ENCODE data around the gene TARBP1. TPM values are rescaled to one million over a fixed set of nuclear protein-coding genes. Genes with fewer than 3 reads are reported as not detected.

Gene TARBP1
- total and polyA plus RNA-seq, 2 of the 8 experiments (the other 6 are each of a cell fraction or from before 2014, with no cell fraction given): 21.9 to 32.3 TPM

- no peak overlapping the region for H2BK5ac ChIP-seq (ENCODE audit: low read depth, low read length)
- H3K79me2 ChIP-seq (ENCODE audit: control insufficient read depth in 1 of 2, insufficient read depth in 2 of 2, low read length in 2 of 2): no peaks in the 10 kb centered on the region
- H2BK15ac ChIP-seq (ENCODE audit: low read length): no peak overlapping the region
- no peak overlapping the region for H2BK12ac ChIP-seq (ENCODE audit: low read depth, low read length)
- no peaks in the 10 kb centered on the region for H4K20me1 ChIP-seq (replicated peaks in 1 of 2; ENCODE audit: control insufficient read depth in 1 of 2, insufficient read depth in 2 of 2, low read length in 2 of 2)
- WGBS, 2 experiments (ENCODE audit: extremely low coverage in 1 of 2, insufficient coverage in 1 of 2, insufficient read length in 1 of 2, insufficient replicate concordance in 2 of 2, low coverage in 1 of 2, low lambda C conversion rate in 2 of 2, missing lambda C conversion rate in 1 of 2): 81% methylated on average over 4 of the region's 4 CpGs; no CpG with 5 or more reads in 1 of the 2 experiments
- H3K14ac ChIP-seq (ENCODE audit: insufficient read length): no peak overlapping the region
- H3K23me2 ChIP-seq (ENCODE audit: low read depth, low read length): no peaks in the 10 kb centered on the region
- no peak overlapping the region for H3K9ac ChIP-seq (replicated peaks in 1 of 4; ENCODE audit: extremely low read depth in 1 of 4, low read depth in 3 of 4, low read length in 3 of 4)
- no peak overlapping the region for H3K4me3 ChIP-seq (ENCODE audit: extremely low read depth in 1 of 4, insufficient read depth in 2 of 4, low read depth in 3 of 4, low read length in 4 of 4)
- FAIRE-seq (no peak), DNase-seq (ENCODE audit: low read depth in 1 of 2, low spot score in 2 of 2) (no peak)
- no peak overlapping the region for H3K23ac ChIP-seq (ENCODE audit: insufficient read length)
- ChIA-PET POLR2A (ENCODE audit: partially characterized antibody) (no interaction called here), CTCF (ENCODE audit: partially characterized antibody) (no interaction called here)
- H3K4me1 ChIP-seq (replicated peaks in 1 of 4; ENCODE audit: control insufficient read depth in 3 of 4, insufficient read depth in 4 of 4, low read length in 3 of 4): peaks cover 0 to 6% (median 3%) of the 10 kb centered on the region in 4 experiments; a peak in 3 of 7 replicates
- no peak overlapping the region for H4K5ac ChIP-seq (ENCODE audit: insufficient read length, low read depth, low read length)
- H3K9me3 ChIP-seq (ENCODE audit: insufficient read depth in 2 of 2, low read depth in 1 of 2, low read length in 1 of 2): no peaks in the 10 kb centered on the region
- H3K18ac ChIP-seq (ENCODE audit: extremely low read depth, low read length): no peak overlapping the region
- H3K27me3 ChIP-seq (replicated peaks in 1 of 4; ENCODE audit: control insufficient read depth in 3 of 4, extremely low read depth in 1 of 4, insufficient read depth in 3 of 4, low read length in 3 of 4): no peaks in the 10 kb centered on the region
- H2BK20ac ChIP-seq (ENCODE audit: low read length): no peak overlapping the region
- no peak overlapping the region for H2BK120ac ChIP-seq (replicated peaks; ENCODE audit: low read depth, low read length)
- no peak overlapping the region for H3K4me2 ChIP-seq (ENCODE audit: insufficient read depth in 1 of 2, low read depth in 2 of 2, low read length in 2 of 2)
- H4K8ac ChIP-seq (ENCODE audit: extremely low read depth, insufficient read depth, low read length): no peak overlapping the region
- no peak overlapping the region for H3K4ac ChIP-seq (replicated peaks; ENCODE audit: insufficient read length, low read depth, low read length)
- H3K36me3 ChIP-seq (ENCODE audit: control insufficient read depth in 2 of 4, insufficient read depth in 4 of 4, low read length in 3 of 4): no peaks in the 10 kb centered on the region
- no peak overlapping the region for H2AFZ ChIP-seq (ENCODE audit: low read length)
- no peaks in the 10 kb centered on the region for H3K79me1 ChIP-seq (ENCODE audit: low read depth, low read length)
- no peak overlapping the region for H3K56ac ChIP-seq (replicated peaks; ENCODE audit: insufficient read length, low read depth, low read length)
- no peak overlapping the region for H3K27ac ChIP-seq (ENCODE audit: low read depth, low read length)
- TF ChIP-seq MAX (IDR thresholded peaks at IDR 0.05) (no peak), SP4 (IDR thresholded peaks at IDR 0.05; ENCODE audit: low read length) (no peak), SP2 (IDR thresholded peaks at IDR 0.05; ENCODE audit: low read length) (no peak), TAF1 (IDR thresholded peaks at IDR 0.05; ENCODE audit: low read depth, low read length) (no peak), ATF2 (IDR thresholded peaks at IDR 0.05; ENCODE audit: low read length) (no peak), GTF2F1 (IDR thresholded peaks at IDR 0.05; ENCODE audit: borderline replicate concordance, low read depth, low read length) (no peak), RAD21 (IDR thresholded peaks at IDR 0.05 in 1 of 2, conservative IDR thresholded peaks at IDR 0.05 in 1 of 2; ENCODE audit: low read depth in 2 of 2, low read length in 2 of 2) (no peak), JUND (IDR thresholded peaks at IDR 0.05; ENCODE audit: low read length) (no peak), RFX5 (IDR thresholded peaks at IDR 0.05; ENCODE audit: borderline replicate concordance, low read depth, low read length) (no peak), BACH1 (IDR thresholded peaks at IDR 0.05; ENCODE audit: low read length) (no peak), JUN (IDR thresholded peaks at IDR 0.05; ENCODE audit: low read depth, low read length) (no peak), ATF3 (IDR thresholded peaks at IDR 0.05; ENCODE audit: insufficient read depth, low read depth, low read length) (no peak), CHD2 (IDR thresholded peaks at IDR 0.05; ENCODE audit: low read length) (no peak)
- no peak overlapping the region for H4K91ac ChIP-seq (replicated peaks; ENCODE audit: insufficient read length, low read length)
- H2AK5ac ChIP-seq (ENCODE audit: low read depth, low read length): no peak overlapping the region
Observed at GRCh38 chr1:234494049-234494448, 15.1 kb upstream of the TARBP1 start.
